ENCODE measurements around the gene ETFB.

The ETFB gene

GRCh38 chr19:51311351-51312257, 54.6 kb downstream of the ETFB start, which contains the start of gene IGLON5:
IGLON5 (plus strand) TSS chr19:51311644; CDS start chr19:51311848, 204 bp downstream.
- intact Hi-C loops (cut with DNase I; ENCODE audit: low total_unique reads), result no loop called here
- H3K4me3 ChIP-seq, result no peak within 1 kb of the TSS
- H3K27me3 ChIP-seq, result peaks cover 0 to 50% of the 10 kb centered on the region in 2 donors
- H3K9me3 ChIP-seq, result peaks cover 0 to 10% (median 8%) of the 10 kb centered on the region in 3 donors
- no peaks in the 10 kb centered on the region for H3K4me1 ChIP-seq
- no peak for TF ChIP-seq CTCF (IDR thresholded peaks at IDR 0.05)
- no peak for DNase-seq
- H3K27ac ChIP-seq, result no peak within 1 kb of the TSS
- H3K36me3 ChIP-seq, result no peaks in the 10 kb centered on the region

DNA sequence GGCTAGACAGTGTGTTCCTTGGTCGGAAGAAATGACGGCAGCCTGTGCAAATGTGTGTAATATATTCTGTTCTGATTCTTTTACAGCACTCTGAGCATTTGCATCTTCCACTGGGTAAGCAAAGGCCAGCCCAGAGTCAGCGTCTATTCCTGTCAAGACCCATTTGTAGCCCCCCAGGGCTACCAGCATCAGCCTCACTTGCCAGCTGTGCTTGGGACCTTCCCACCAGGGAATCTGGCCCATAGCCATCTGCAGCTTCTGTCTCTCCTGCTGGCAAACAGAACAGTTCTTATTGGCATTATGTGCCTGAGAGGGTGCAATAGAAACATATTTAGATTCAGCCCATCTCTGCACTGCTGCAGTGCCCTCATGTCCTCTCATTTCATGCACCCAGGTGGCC, 60.7 kb downstream of the ETFB start:
- no peaks in the 10 kb centered on the region for H3K36me3 ChIP-seq
- H3K4me1 ChIP-seq, result no peaks in the 10 kb centered on the region
- H3K4me3 ChIP-seq, result no peak overlapping the region
- peaks cover 0 to 26% of the 10 kb centered on the region in 2 donors for H3K27me3 ChIP-seq
- no peak overlapping the region for H3K27ac ChIP-seq
- DNase-seq, result peak in 1 of 2 donors; percentile 27
- H3K9me3 ChIP-seq, result peaks cover 0 to 27% (median 23%) of the 10 kb centered on the region in 3 donors
- intact Hi-C loops (cut with DNase I; ENCODE audit: low total_unique reads), result no loop called here
- no peak for TF ChIP-seq CTCF (IDR thresholded peaks at IDR 0.05)

GRCh38 chr19:51301266-51301665, 64.9 kb downstream of the ETFB start:
- Histone ChIP-seq H3K9me3 (peaks cover 0 to 19% (median 14%) of the 10 kb centered on the region in 3 donors), H3K36me3 (no peaks in the 10 kb centered on the region), H3K27ac (no peak overlapping the region), H3K4me3 (no peak overlapping the region), H3K27me3 (peaks cover 0 to 3% of the 10 kb centered on the region in 2 donors), H3K4me1 (no peaks in the 10 kb centered on the region)
- TF ChIP-seq CTCF (IDR thresholded peaks at IDR 0.05), result no peak
- DNase-seq, result no peak
- intact Hi-C loops (cut with DNase I; ENCODE audit: low total_unique reads), result no loop called here

DNA sequence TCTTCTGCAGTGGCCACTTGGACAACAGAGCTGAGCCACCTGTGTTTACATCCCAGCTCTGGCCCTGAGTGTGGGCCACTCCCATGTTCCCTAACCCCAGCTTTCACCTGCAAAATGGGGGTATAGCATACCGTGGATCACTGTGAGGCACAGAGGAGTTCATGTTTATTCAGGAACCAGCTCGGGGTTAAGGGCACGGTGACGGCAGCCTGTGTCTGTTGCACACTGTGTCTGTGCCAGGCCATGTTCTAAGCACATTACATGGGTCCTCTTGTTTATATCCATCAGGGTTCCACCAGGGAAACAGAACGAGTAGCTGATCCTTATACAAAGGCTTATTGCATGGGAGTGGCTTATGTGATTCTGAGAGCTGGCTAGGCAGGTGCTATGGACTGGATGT, 68.8 kb downstream of the ETFB start:
- Histone ChIP-seq H3K4me1 (no peaks in the 10 kb centered on the region), H3K9me3 (peaks cover 0 to 6% (median 0%) of the 10 kb centered on the region in 3 donors), H3K27ac (no peak overlapping the region), H3K36me3 (no peaks in the 10 kb centered on the region), H3K4me3 (no peak overlapping the region), H3K27me3 (peaks cover 0 to 30% of the 10 kb centered on the region in 2 donors)
- intact Hi-C loops (cut with DNase I; ENCODE audit: low total_unique reads), result no loop called here
- TF ChIP-seq CTCF (IDR thresholded peaks at IDR 0.05), result no peak
- DNase-seq, result no peak

- Histone ChIP-seq H3K27me3 (peaks cover 0 to 30% of the 10 kb centered on the region in 2 donors), H3K9me3 (no peaks in the 10 kb centered on the region), H3K36me3 (no peaks in the 10 kb centered on the region), H3K4me3 (no peak overlapping the region), H3K27ac (no peak overlapping the region), H3K4me1 (no peaks in the 10 kb centered on the region)
- intact Hi-C loops (cut with DNase I; ENCODE audit: low total_unique reads), result no loop called here
- no peak for TF ChIP-seq CTCF (IDR thresholded peaks at IDR 0.05)
- DNase-seq, result no peak
Observed at GRCh38 chr19:51296336-51297093, 69.7 kb downstream of the ETFB start.

All from tibial artery (tissue), 4 donors.